Measurements from ENCODE around the gene HOXA7. TPM values are rescaled to one million over a fixed set of nuclear protein-coding genes. Genes with fewer than 3 reads are reported as not detected.

Gene HOXA7
- total and polyA plus RNA-seq, 2 of the 8 experiments (the other 6 are each of a cell fraction or from before 2014, with no cell fraction given): 0.03 TPM; not detected in 1

DNA sequence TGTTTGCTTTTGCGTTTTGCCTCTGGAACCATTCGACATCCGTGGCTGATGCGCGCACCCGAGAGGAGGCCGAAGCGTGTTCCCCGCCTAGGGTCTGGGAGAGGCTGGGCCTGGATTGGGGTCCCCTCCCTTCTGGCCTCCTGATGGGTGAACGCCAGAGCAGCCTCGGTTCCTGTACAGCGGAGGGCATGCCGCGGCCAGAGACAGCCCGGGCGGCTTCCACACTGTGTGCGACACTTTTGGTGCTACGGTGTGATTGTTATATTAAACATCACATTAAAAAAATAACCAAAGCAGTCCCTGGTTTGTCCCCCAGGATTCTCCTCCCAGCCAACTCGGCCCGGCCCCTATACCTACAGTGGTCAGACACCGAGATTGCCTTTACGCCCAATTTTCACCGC lies 3.7 kb upstream of the HOXA7 start (continued):
- TF ChIP-seq, protein P1, sequence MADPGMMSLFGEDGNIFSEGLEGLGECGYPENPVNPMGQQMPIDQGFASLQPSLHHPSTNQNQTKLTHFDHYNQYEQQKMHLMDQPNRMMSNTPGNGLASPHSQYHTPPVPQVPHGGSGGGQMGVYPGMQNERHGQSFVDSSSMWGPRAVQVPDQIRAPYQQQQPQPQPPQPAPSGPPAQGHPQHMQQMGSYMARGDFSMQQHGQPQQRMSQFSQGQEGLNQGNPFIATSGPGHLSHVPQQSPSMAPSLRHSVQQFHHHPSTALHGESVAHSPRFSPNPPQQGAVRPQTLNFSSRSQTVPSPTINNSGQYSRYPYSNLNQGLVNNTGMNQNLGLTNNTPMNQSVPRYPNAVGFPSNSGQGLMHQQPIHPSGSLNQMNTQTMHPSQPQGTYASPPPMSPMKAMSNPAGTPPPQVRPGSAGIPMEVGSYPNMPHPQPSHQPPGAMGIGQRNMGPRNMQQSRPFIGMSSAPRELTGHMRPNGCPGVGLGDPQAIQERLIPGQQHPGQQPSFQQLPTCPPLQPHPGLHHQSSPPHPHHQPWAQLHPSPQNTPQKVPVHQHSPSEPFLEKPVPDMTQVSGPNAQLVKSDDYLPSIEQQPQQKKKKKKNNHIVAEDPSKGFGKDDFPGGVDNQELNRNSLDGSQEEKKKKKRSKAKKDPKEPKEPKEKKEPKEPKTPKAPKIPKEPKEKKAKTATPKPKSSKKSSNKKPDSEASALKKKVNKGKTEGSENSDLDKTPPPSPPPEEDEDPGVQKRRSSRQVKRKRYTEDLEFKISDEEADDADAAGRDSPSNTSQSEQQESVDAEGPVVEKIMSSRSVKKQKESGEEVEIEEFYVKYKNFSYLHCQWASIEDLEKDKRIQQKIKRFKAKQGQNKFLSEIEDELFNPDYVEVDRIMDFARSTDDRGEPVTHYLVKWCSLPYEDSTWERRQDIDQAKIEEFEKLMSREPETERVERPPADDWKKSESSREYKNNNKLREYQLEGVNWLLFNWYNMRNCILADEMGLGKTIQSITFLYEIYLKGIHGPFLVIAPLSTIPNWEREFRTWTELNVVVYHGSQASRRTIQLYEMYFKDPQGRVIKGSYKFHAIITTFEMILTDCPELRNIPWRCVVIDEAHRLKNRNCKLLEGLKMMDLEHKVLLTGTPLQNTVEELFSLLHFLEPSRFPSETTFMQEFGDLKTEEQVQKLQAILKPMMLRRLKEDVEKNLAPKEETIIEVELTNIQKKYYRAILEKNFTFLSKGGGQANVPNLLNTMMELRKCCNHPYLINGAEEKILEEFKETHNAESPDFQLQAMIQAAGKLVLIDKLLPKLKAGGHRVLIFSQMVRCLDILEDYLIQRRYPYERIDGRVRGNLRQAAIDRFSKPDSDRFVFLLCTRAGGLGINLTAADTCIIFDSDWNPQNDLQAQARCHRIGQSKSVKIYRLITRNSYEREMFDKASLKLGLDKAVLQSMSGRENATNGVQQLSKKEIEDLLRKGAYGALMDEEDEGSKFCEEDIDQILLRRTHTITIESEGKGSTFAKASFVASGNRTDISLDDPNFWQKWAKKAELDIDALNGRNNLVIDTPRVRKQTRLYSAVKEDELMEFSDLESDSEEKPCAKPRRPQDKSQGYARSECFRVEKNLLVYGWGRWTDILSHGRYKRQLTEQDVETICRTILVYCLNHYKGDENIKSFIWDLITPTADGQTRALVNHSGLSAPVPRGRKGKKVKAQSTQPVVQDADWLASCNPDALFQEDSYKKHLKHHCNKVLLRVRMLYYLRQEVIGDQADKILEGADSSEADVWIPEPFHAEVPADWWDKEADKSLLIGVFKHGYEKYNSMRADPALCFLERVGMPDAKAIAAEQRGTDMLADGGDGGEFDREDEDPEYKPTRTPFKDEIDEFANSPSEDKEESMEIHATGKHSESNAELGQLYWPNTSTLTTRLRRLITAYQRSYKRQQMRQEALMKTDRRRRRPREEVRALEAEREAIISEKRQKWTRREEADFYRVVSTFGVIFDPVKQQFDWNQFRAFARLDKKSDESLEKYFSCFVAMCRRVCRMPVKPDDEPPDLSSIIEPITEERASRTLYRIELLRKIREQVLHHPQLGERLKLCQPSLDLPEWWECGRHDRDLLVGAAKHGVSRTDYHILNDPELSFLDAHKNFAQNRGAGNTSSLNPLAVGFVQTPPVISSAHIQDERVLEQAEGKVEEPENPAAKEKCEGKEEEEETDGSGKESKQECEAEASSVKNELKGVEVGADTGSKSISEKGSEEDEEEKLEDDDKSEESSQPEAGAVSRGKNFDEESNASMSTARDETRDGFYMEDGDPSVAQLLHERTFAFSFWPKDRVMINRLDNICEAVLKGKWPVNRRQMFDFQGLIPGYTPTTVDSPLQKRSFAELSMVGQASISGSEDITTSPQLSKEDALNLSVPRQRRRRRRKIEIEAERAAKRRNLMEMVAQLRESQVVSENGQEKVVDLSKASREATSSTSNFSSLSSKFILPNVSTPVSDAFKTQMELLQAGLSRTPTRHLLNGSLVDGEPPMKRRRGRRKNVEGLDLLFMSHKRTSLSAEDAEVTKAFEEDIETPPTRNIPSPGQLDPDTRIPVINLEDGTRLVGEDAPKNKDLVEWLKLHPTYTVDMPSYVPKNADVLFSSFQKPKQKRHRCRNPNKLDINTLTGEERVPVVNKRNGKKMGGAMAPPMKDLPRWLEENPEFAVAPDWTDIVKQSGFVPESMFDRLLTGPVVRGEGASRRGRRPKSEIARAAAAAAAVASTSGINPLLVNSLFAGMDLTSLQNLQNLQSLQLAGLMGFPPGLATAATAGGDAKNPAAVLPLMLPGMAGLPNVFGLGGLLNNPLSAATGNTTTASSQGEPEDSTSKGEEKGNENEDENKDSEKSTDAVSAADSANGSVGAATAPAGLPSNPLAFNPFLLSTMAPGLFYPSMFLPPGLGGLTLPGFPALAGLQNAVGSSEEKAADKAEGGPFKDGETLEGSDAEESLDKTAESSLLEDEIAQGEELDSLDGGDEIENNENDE (IDR thresholded peaks at IDR 0.05; ENCODE audit: insufficient replicate concordance, low read length): no peak
- TF ChIP-seq HDAC6 (IDR thresholded peaks at IDR 0.05; ENCODE audit: low read depth, low read length) (no peak), NRF1 (IDR thresholded peaks at IDR 0.05; ENCODE audit: low read depth, low read length) (no peak), KDM4A (IDR thresholded peaks at IDR 0.05; ENCODE audit: low read depth, low read length, severe bottlenecking) (no peak), E2F6 (IDR thresholded peaks at IDR 0.05) (no peak)

Data from H1 (cell line).